ENCODE measurements around the gene SLC37A1. TPM values are rescaled to one million over a fixed set of nuclear protein-coding genes. Genes with fewer than 3 reads are reported as not detected.

The SLC37A1 gene
- total and polyA plus RNA-seq, 2 of the 13 experiments (the other 11 are each of a cell fraction or from before 2014, with no cell fraction given), result 0.22 to 0.40 TPM

- 0 out of 2 replicates have a peak, but pooled peaks have one; percentile 25 for TF ChIP-seq ZNF431 (CRISPR knock-in tag; IDR thresholded peaks at IDR 0.05; ENCODE audit: borderline replicate concordance, low read depth)
- 0 out of 2 replicates have a peak, but pooled peaks have one; percentile 43 for TF ChIP-seq ZFP41 (CRISPR knock-in tag; IDR thresholded peaks at IDR 0.05; ENCODE audit: borderline replicate concordance)
- TF ChIP-seq HNF1A (IDR thresholded peaks at IDR 0.05; ENCODE audit: low read depth), result peak; percentile 92
- peak; percentile 92; the same call in 1 of the 2 replicates for TF ChIP-seq HNF1A (CRISPR knock-in tag; IDR thresholded peaks at IDR 0.05; ENCODE audit: borderline replicate concordance)
- peak; percentile 58; the same call in 1 of the 2 replicates for TF ChIP-seq HOXA3 (CRISPR knock-in tag; IDR thresholded peaks at IDR 0.05)
- TF ChIP-seq ZNF879 (CRISPR knock-in tag; IDR thresholded peaks at IDR 0.05), result peak; percentile 36; the same call in 1 of the 2 replicates
- TF ChIP-seq FOXP1 (IDR thresholded peaks at IDR 0.05), result no peak
- TF ChIP-seq FOXP1 (CRISPR knock-in tag; IDR thresholded peaks at IDR 0.05), result peak; percentile 93
- TF ChIP-seq PAXIP1 (CRISPR knock-in tag; conservative IDR thresholded peaks at IDR 0.05), result peak; percentile 85
- TF ChIP-seq MXD4 (CRISPR knock-in tag; IDR thresholded peaks at IDR 0.05), result 0 out of 2 replicates have a peak, but pooled peaks have one; percentile 7
- no peak; the same call in 1 of the 2 replicates for TF ChIP-seq ZFX (CRISPR knock-in tag; IDR thresholded peaks at IDR 0.05; ENCODE audit: low read depth)
- 0 out of 2 replicates have a peak, but pooled peaks have one; percentile 53 for TF ChIP-seq ZNF354B (CRISPR knock-in tag; IDR thresholded peaks at IDR 0.05)
- TF ChIP-seq DPF2 (CRISPR knock-in tag; IDR thresholded peaks at IDR 0.05; ENCODE audit: borderline replicate concordance, low read depth), result 0 out of 2 replicates have a peak, but pooled peaks have one; percentile 6
- TF ChIP-seq MXI1 (IDR thresholded peaks at IDR 0.05; ENCODE audit: borderline replicate concordance, low read depth, low read length), result peak; percentile 16; the same call in 1 of the 3 replicates
- peak; percentile 28; the same call in 1 of the 2 replicates for TF ChIP-seq CEBPG (CRISPR knock-in tag; IDR thresholded peaks at IDR 0.05)
- no peak for TF ChIP-seq SOX13 (IDR thresholded peaks at IDR 0.05)
- 0 out of 4 replicates have a peak, but pooled peaks of 1 of the 2 experiments have one; percentile 20 for TF ChIP-seq SOX13 (CRISPR knock-in tag; conservative IDR thresholded peaks at IDR 0.05 in 1 of 2, IDR thresholded peaks at IDR 0.05 in 1 of 2)
- TF ChIP-seq USF2 (IDR thresholded peaks at IDR 0.05; ENCODE audit: low read depth, low read length), result no peak
- no peak for TF ChIP-seq USF2 (CRISPR knock-in tag; IDR thresholded peaks at IDR 0.05; ENCODE audit: borderline replicate concordance)
- TF ChIP-seq ONECUT2 (CRISPR knock-in tag; IDR thresholded peaks at IDR 0.05), result peak; percentile 48; the same call in 1 of the 2 replicates
These were observed 110.6 kb downstream of the SLC37A1 start (continued) for GRCh38 chr21:42624095-42624790.

Measured in HepG2 (cell line).